Measurements from ENCODE around the gene SYT12. TPM values are rescaled to one million over a fixed set of nuclear protein-coding genes. Genes with fewer than 3 reads are reported as not detected.

The SYT12 gene
- polyA plus RNA-seq, 3 donors: not detected

GRCh38 chr11:67054836-67055523 lies 32.0 kb downstream of the SYT12 start:
- no peaks in the 10 kb centered on the region for H3K79me2 ChIP-seq (ENCODE audit: insufficient read depth, low read length)
- intact Hi-C loops (cut with micrococcal nuclease): no loop called here
- Mint-ChIP-seq H3K36me3 (no peaks in the 10 kb centered on the region), H3K9me3 (peaks cover 0 to 7% (median 0%) of the 10 kb centered on the region in 7 donors), H3K4me3 (no peak overlapping the region), H3K4me1 (peaks cover 7% of the 10 kb centered on the region), H3K27ac (peak overlapping the region in 1 of 7 donors; percentile 25), H3K27me3 (ENCODE audit: low read depth in 3 of 3) (peaks cover 35 to 55% (median 43%) of the 10 kb centered on the region in 3 donors)
- no peaks in the 10 kb centered on the region for H4K20me1 ChIP-seq (ENCODE audit: insufficient read depth, low read length)
- H2AFZ ChIP-seq (ENCODE audit: insufficient read depth, low read depth, low read length, poor library complexity, severe bottlenecking): no peak overlapping the region
- no peaks in the 10 kb centered on the region for H3K36me3 ChIP-seq (replicated peaks in 1 of 2; ENCODE audit: control insufficient read depth in 1 of 2, insufficient read depth in 2 of 2, low read length in 2 of 2)
- peaks cover 5 to 8% of the 10 kb centered on the region in 2 donors for H3K4me1 ChIP-seq (ENCODE audit: control insufficient read depth in 1 of 2, insufficient read depth in 2 of 2, low read length in 2 of 2)
- TF ChIP-seq CTCF (IDR thresholded peaks at IDR 0.05): no peak
- no peak overlapping the region for H3K27ac ChIP-seq (ENCODE audit: low read depth in 1 of 2, low read length in 2 of 2)
- WGBS (ENCODE audit: insufficient coverage): 68% methylated on average over 6 of the region's 10 CpGs
- peak in 1 of 3 donors; percentile 8 for DNase-seq
- H3K9ac ChIP-seq (ENCODE audit: insufficient read depth, low read length, poor library complexity, severe bottlenecking): no peak overlapping the region
- H3K9me3 ChIP-seq (replicated peaks in 1 of 2; ENCODE audit: control insufficient read depth in 1 of 2, insufficient read depth in 1 of 2, low read length in 2 of 2): no peaks in the 10 kb centered on the region
- H3K4me3 ChIP-seq (replicated peaks in 1 of 3; ENCODE audit: low read depth in 2 of 3, low read length in 3 of 3): no peak overlapping the region
- H3K27me3 ChIP-seq (ENCODE audit: control insufficient read depth in 2 of 2, insufficient read depth in 2 of 2, low read length in 2 of 2): peaks cover 12 to 30% of the 10 kb centered on the region in 2 donors
- no peak overlapping the region for H3K4me2 ChIP-seq (replicated peaks; ENCODE audit: extremely low read depth, low read length, poor library complexity, severe bottlenecking)

GRCh38 chr11:67055812-67056211 lies 32.9 kb downstream of the SYT12 start:
- 41% methylated on average over 17 of the region's 17 CpGs for WGBS (ENCODE audit: insufficient coverage)
- no peaks in the 10 kb centered on the region for H3K79me2 ChIP-seq (ENCODE audit: insufficient read depth, low read length)
- H3K27me3 Mint-ChIP-seq (ENCODE audit: low read depth in 3 of 3): peaks cover 35 to 57% (median 42%) of the 10 kb centered on the region in 3 donors
- peaks cover 5 to 8% of the 10 kb centered on the region in 2 donors for H3K4me1 ChIP-seq (ENCODE audit: control insufficient read depth in 1 of 2, insufficient read depth in 2 of 2, low read length in 2 of 2)
- no peak for DNase-seq
- H4K20me1 ChIP-seq (ENCODE audit: insufficient read depth, low read length): no peaks in the 10 kb centered on the region
- intact Hi-C loops (cut with micrococcal nuclease): no loop called here
- H2AFZ ChIP-seq (ENCODE audit: insufficient read depth, low read depth, low read length, poor library complexity, severe bottlenecking): no peak overlapping the region
- H3K27ac ChIP-seq (ENCODE audit: low read depth in 1 of 2, low read length in 2 of 2): no peak overlapping the region
- H3K4me3 Mint-ChIP-seq: peak overlapping the region in 1 of 2 donors; percentile 86
- TF ChIP-seq CTCF (IDR thresholded peaks at IDR 0.05): no peak
- peak overlapping the region in 2 of 7 donors; percentile 57 to 81 for H3K27ac Mint-ChIP-seq
- no peaks in the 10 kb centered on the region for H3K36me3 Mint-ChIP-seq
- peaks cover 12 to 30% of the 10 kb centered on the region in 2 donors for H3K27me3 ChIP-seq (ENCODE audit: control insufficient read depth in 2 of 2, insufficient read depth in 2 of 2, low read length in 2 of 2)
- no peaks in the 10 kb centered on the region for H3K9me3 ChIP-seq (replicated peaks in 1 of 2; ENCODE audit: control insufficient read depth in 1 of 2, insufficient read depth in 1 of 2, low read length in 2 of 2)
- H3K9me3 Mint-ChIP-seq: peaks cover 0 to 7% (median 0%) of the 10 kb centered on the region in 7 donors
- no peaks in the 10 kb centered on the region for H3K36me3 ChIP-seq (replicated peaks in 1 of 2; ENCODE audit: control insufficient read depth in 1 of 2, insufficient read depth in 2 of 2, low read length in 2 of 2)
- no peak overlapping the region for H3K9ac ChIP-seq (ENCODE audit: insufficient read depth, low read length, poor library complexity, severe bottlenecking)
- H3K4me2 ChIP-seq (replicated peaks; ENCODE audit: extremely low read depth, low read length, poor library complexity, severe bottlenecking): no peak overlapping the region
- no peak overlapping the region for H3K4me3 ChIP-seq (replicated peaks in 1 of 3; ENCODE audit: low read depth in 2 of 3, low read length in 3 of 3)
- peaks cover 7% of the 10 kb centered on the region for H3K4me1 Mint-ChIP-seq
